Measurements from ENCODE around the gene LRRC73. TPM values are rescaled to one million over a fixed set of nuclear protein-coding genes. Genes with fewer than 3 reads are reported as not detected.
"Not testable (repeated sequence)": the region's sequence is repeated elsewhere in the genome, so short reads cannot be mapped to it uniquely, and the experiment has no call there.

LRRC73 gene
- total RNA-seq, 1 donor from 2014 or later = not detected

- H3K4me3 ChIP-seq (ENCODE audit: low read depth, low read length) = no peak overlapping the region
- no peak for DNase-seq (ENCODE audit: low read depth)
- TF ChIP-seq, protein P1, sequence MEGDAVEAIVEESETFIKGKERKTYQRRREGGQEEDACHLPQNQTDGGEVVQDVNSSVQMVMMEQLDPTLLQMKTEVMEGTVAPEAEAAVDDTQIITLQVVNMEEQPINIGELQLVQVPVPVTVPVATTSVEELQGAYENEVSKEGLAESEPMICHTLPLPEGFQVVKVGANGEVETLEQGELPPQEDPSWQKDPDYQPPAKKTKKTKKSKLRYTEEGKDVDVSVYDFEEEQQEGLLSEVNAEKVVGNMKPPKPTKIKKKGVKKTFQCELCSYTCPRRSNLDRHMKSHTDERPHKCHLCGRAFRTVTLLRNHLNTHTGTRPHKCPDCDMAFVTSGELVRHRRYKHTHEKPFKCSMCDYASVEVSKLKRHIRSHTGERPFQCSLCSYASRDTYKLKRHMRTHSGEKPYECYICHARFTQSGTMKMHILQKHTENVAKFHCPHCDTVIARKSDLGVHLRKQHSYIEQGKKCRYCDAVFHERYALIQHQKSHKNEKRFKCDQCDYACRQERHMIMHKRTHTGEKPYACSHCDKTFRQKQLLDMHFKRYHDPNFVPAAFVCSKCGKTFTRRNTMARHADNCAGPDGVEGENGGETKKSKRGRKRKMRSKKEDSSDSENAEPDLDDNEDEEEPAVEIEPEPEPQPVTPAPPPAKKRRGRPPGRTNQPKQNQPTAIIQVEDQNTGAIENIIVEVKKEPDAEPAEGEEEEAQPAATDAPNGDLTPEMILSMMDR (conservative IDR thresholded peaks at IDR 0.05; ENCODE audit: low read depth, low read length) = no peak
Measured at GRCh38 chr6:43503443-43503842, 6.7 kb downstream of the LRRC73 start.

DNA sequence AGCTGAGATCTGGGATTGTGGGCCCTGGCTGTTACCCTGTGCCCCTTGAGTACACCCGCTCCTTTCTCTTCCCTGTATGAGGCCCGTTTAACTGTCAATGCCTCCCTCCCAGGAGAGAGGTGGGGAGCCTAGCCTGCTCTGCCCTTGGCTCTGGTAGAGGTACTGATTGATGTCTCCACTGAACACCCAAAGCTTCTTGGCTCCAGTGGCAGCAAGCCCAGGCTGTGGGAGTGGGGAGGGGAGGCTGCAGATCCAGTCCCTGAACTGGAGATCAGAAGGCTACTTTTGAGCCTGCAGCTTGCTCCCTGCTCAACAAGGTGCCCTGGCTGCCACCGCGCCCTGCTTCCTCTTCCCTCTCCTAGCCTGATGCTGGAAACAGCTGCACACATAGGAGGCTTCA lies 7.5 kb downstream of the LRRC73 start:
- H3K4me3 ChIP-seq (ENCODE audit: low read depth, low read length) = no peak overlapping the region
- no peak for DNase-seq (ENCODE audit: low read depth)
- TF ChIP-seq, protein P1 (conservative IDR thresholded peaks at IDR 0.05; ENCODE audit: low read depth, low read length) = no peak

DNA sequence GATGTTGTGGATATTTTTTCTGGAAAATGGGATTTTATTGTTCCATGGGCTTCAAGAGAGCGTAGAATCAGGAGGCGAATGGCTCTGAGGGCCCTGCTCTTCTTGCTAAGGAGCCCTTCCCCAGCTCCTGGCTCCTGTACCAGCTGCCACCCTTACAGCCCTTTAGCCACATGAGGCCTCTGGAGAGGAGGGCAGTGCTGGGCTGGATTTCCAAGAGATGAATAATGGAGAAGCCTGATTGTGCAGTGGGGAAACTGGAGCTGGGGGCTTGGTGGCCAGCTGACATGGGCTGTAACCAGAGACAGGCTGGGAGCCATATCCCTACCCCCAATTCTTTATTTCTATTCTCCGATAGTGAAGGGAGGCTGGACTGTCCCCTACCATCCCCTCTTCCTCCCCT lies 9.2 kb downstream of the LRRC73 start:
- TF ChIP-seq, protein P1 (conservative IDR thresholded peaks at IDR 0.05; ENCODE audit: low read depth, low read length) = no peak
- DNase-seq (ENCODE audit: low read depth) = no peak
- no peak overlapping the region for H3K4me3 ChIP-seq (ENCODE audit: low read depth, low read length)

DNA sequence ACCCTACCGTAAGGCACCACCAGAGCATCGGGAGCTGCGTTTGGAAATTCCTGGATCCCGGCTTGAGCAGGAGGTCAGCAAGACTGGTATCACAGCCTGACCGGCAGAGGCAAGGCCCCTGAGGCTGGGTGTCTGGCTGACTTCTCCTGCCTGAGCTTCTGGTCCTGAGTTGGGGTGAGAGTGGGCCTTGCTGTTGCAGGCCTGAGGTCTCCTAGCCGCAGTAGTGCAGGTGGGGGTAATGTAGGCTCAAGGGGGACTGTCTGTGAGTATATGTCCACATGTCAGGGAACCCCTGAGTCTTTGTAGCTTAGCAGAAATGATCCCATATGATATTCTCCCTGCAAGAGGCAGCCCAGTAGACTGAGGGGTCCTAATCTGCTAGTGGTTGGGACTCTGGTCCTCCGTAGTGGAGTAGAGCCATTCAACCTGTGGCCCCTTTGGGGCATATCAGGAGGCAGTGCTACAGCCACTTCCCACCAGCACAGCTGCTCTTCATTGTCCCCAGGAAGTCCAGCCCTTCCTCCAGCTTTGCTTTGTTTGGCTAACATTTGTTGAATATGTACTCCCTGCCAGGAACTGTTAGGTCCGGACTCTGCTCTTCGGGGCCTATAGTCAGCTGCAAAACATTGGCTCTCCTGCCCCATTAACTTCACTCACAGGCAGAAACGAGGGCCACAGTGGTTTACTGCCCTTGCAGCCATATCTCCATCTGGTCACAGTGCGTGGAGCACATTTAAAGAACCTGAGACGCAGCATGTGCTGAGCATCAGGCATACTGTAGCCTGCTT lies 10.9 kb downstream of the LRRC73 start:
- TF ChIP-seq, protein P1 (conservative IDR thresholded peaks at IDR 0.05; ENCODE audit: low read depth, low read length) = no peak

DNA sequence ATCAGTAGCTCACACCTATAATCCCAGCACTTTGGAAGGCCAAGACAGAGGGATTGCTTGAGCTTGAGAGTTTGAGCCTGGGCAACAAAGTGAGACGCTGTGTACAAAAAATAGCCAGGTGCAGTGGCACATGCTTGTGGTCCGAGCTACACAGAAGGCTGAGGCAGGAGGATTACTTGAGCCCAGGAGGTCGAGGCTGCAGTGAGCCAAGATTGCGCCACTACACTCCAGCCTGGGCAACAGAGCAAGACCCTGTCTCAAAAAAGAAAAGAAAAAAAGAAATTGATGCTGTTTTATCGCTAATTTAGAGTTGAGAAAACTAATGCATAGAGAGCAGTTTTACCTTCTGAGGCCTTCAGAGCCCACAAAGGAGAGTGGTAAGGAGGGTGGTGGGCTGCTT lies 11.9 kb downstream of the LRRC73 start:
- DNase-seq (ENCODE audit: low read depth); H3K4me3 ChIP-seq (ENCODE audit: low read depth, low read length): not testable (repeated sequence)

More for the DNA sequence above, 10.9 kb downstream of the LRRC73 start:
- H3K4me3 ChIP-seq (ENCODE audit: low read depth, low read length) = no peak overlapping the region
- DNase-seq (ENCODE audit: low read depth) = no peak

- no peak overlapping the region for H3K4me3 ChIP-seq (ENCODE audit: low read depth, low read length)
- TF ChIP-seq, protein P1 (conservative IDR thresholded peaks at IDR 0.05; ENCODE audit: low read depth, low read length) = no peak
- DNase-seq (ENCODE audit: low read depth) = no peak
Measured at GRCh38 chr6:43497689-43498088, 12.5 kb downstream of the LRRC73 start.

- TF ChIP-seq, protein P1 (conservative IDR thresholded peaks at IDR 0.05; ENCODE audit: low read depth, low read length) = no peak
- DNase-seq (ENCODE audit: low read depth) = no peak
- no peak overlapping the region for H3K4me3 ChIP-seq (ENCODE audit: low read depth, low read length)
Measured at GRCh38 chr6:43497129-43497396, 13.1 kb downstream of the LRRC73 start.
